OCI-LY1 (cell line): ENCODE data around the gene CATSPER2.

Source experiments
- CTCF ChIP-seq: fragments of 200-600 bp; sonication (generic), shearing (Covaris generic); IDR thresholded peaks from 2 replicates; pipeline ENCODE4 v1.5.1; 2017; ENCODE audit warnings: mild to moderate bottlenecking, antibody characterized with exemption, low read length, moderate library complexity, mixed read lengths
- EZH2 ChIP-seq: fragments of 200-600 bp; sonication (generic), shearing (Covaris generic); IDR thresholded peaks from 2 replicates; pipeline ENCODE4 v1.8.0; 2017; ENCODE audit warnings: borderline replicate concordance, mixed run types, mild to moderate bottlenecking, antibody characterized with exemption, low read length, moderate library complexity, mixed read lengths

- TF ChIP-seq CTCF (no peak), EZH2 (no peak)
These were observed at the start of gene CATSPER2 for GRCh38 chr15:43648649-43649429.
